DOHH2 (cell line): ENCODE measurements around the gene XKRX.

Experiments
- H3F3A ChIP-seq: fragments of 200-600 bp; sonication (generic), shearing (Covaris generic); 2 replicates; pipeline ENCODE4 v1.6.0; 2016; ENCODE audit warnings: antibody characterized with exemption, mild to moderate bottlenecking; ENCODE audit not compliant: control insufficient read depth, insufficient read depth
- H3K27ac ChIP-seq: fragments of 200-600 bp; sonication (generic); 2 replicates; pipeline ENCODE4 v1.5.1; 2014; ENCODE audit warnings: low read depth, mild to moderate bottlenecking, low read length, moderate library complexity
- H3K27me3 ChIP-seq: fragments of 200-600 bp; sonication (generic); 2 replicates; pipeline ENCODE4 v1.6.1; 2014; ENCODE audit warnings: mild to moderate bottlenecking, low read length, mixed read lengths; ENCODE audit not compliant: control insufficient read depth
- H3K36me3 ChIP-seq: fragments of 200-600 bp; sonication (generic); 2 replicates; pipeline ENCODE4 v1.6.1; 2014; ENCODE audit warnings: mild to moderate bottlenecking, low read length, moderate library complexity, mixed read lengths; ENCODE audit not compliant: control insufficient read depth
- H3K4me1 ChIP-seq: fragments of 200-600 bp; sonication (generic); 2 replicates; pipeline ENCODE4 v1.6.1; 2014; ENCODE audit warnings: mild to moderate bottlenecking, low read length, mixed read lengths; ENCODE audit not compliant: control insufficient read depth
- H3K4me2 ChIP-seq: fragments of 200-600 bp; sonication (generic); 2 replicates; pipeline ENCODE4 v1.6.0; 2014; ENCODE audit warnings: mild to moderate bottlenecking, low read length, moderate library complexity
- H3K4me3 ChIP-seq: fragments of 200-600 bp; sonication (generic); 2 replicates; pipeline ENCODE4 v1.5.1; 2014; ENCODE audit warnings: mild to moderate bottlenecking, low read length, mixed read lengths
- H3K79me2 ChIP-seq: fragments of 200-600 bp; sonication (generic); 2 replicates; pipeline ENCODE4 v1.6.1; 2014; ENCODE audit warnings: mild to moderate bottlenecking, low read length, mixed read lengths; ENCODE audit not compliant: control insufficient read depth
- H3K9me2 ChIP-seq: fragments of 200-600 bp; sonication (generic); replicated peaks from 2 replicates; pipeline ENCODE4 v1.6.1; 2014; ENCODE audit warnings: mild to moderate bottlenecking, low read length, mixed read lengths; ENCODE audit not compliant: control insufficient read depth
- H3K9me3 ChIP-seq: fragments of 200-600 bp; sonication (generic); 2 replicates; pipeline ENCODE4 v1.6.1; 2014; ENCODE audit warnings: antibody characterized with exemption, low read length, mixed read lengths; ENCODE audit not compliant: control insufficient read depth, insufficient read depth
- H4K20me1 ChIP-seq: fragments of 200-600 bp; sonication (generic); 2 replicates; pipeline ENCODE4 v1.6.0; 2014; ENCODE audit warnings: low read depth, mild to moderate bottlenecking, antibody characterized with exemption, low read length, moderate library complexity; ENCODE audit not compliant: control insufficient read depth, insufficient read depth
- CTCF ChIP-seq: fragments of 200-600 bp; sonication (generic); IDR thresholded peaks from one replicate; pipeline ENCODE4 v1.5.1; 2014; ENCODE audit warnings: antibody characterized with exemption, mild to moderate bottlenecking, low read depth, low read length; ENCODE audit not compliant: poor library complexity, severe bottlenecking
- EZH2phosphoT487 ChIP-seq: fragments of 200-600 bp; sonication (generic); IDR thresholded peaks from 2 replicates; pipeline ENCODE4 v1.6.1; 2017; ENCODE audit warnings: borderline replicate concordance, mild to moderate bottlenecking, antibody characterized with exemption, low read length, moderate library complexity, mixed read lengths

The XKRX gene

DNA sequence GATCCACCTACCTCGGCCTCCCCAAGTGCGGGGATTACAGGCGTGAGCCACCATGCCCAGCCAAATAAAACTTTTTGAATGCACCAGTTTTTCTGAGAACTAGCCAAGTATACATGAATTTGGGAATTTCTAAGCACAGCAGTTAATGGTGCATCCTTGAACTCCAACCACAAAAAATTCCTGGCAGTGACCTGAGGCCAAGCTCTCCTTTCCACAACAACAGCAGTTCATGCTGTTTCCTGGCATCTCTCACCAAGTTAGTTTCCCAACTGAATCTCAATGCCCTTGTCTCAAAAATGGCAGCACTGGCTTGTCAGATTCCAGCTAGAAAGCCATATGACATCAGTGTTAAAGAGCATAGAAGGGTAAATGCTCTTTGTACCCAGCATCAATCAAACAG lies 15.9 kb upstream of the XKRX start:
- Histone ChIP-seq H3K4me2 (no peak overlapping the region), H3K27me3 (no peaks in the 10 kb centered on the region), H3K9me2 (no peaks in the 10 kb centered on the region), H3F3A (no peaks in the 10 kb centered on the region), H3K36me3 (no peaks in the 10 kb centered on the region), H3K4me1 (no peaks in the 10 kb centered on the region), H4K20me1 (no peaks in the 10 kb centered on the region), H3K9me3 (no peaks in the 10 kb centered on the region), H3K27ac (no peak overlapping the region), H3K4me3 (no peak overlapping the region), H3K79me2 (no peaks in the 10 kb centered on the region)
- TF ChIP-seq EZH2phosphoT487, result no peak
- TF ChIP-seq CTCF, result no peak

- Histone ChIP-seq H3K9me3 (no peaks in the 10 kb centered on the region), H3K27me3 (no peaks in the 10 kb centered on the region), H3K79me2 (no peaks in the 10 kb centered on the region), H3K4me2 (no peak overlapping the region), H3K27ac (no peak overlapping the region), H3K36me3 (no peaks in the 10 kb centered on the region), H3F3A (no peaks in the 10 kb centered on the region), H3K9me2 (no peaks in the 10 kb centered on the region), H3K4me3 (no peak overlapping the region), H4K20me1 (no peaks in the 10 kb centered on the region), H3K4me1 (peaks cover 3% of the 10 kb centered on the region; the same call in 1 of the 2 replicates)
- TF ChIP-seq EZH2phosphoT487 (no peak), CTCF (no peak)
Measured at GRCh38 chrX:100939333-100939732, 10.6 kb upstream of the XKRX start.

DNA sequence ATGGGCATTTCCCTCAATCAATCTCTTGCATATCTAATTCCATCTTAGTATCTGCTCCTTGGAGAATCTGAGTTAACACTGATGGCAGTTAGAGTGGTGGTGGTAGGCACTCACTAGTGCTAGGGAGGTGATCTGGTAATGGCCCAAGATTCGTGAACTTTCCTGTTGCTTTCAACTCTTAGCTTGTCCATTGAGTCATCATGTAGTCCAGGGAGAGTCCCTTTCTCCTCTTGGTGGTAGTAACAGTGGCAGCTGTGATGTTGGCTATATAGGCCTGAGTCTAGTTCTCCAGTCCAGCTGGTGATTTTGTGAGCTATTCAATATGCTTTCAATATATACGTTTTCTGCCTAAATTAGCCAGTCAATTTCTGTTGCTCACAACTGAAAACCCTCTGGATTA lies 7.0 kb upstream of the XKRX start:
- Histone ChIP-seq H3K79me2 (no peaks in the 10 kb centered on the region), H3K9me3 (peaks cover 4% of the 10 kb centered on the region), H3K4me3 (no peak overlapping the region), H3K36me3 (no peaks in the 10 kb centered on the region), H3K27ac (no peak overlapping the region), H4K20me1 (no peaks in the 10 kb centered on the region), H3K9me2 (no peaks in the 10 kb centered on the region), H3F3A (no peaks in the 10 kb centered on the region), H3K27me3 (no peaks in the 10 kb centered on the region), H3K4me2 (no peak overlapping the region), H3K4me1 (peaks cover 3% of the 10 kb centered on the region; the same call in 1 of the 2 replicates)
- TF ChIP-seq EZH2phosphoT487, result no peak
- TF ChIP-seq CTCF, result no peak

DNA sequence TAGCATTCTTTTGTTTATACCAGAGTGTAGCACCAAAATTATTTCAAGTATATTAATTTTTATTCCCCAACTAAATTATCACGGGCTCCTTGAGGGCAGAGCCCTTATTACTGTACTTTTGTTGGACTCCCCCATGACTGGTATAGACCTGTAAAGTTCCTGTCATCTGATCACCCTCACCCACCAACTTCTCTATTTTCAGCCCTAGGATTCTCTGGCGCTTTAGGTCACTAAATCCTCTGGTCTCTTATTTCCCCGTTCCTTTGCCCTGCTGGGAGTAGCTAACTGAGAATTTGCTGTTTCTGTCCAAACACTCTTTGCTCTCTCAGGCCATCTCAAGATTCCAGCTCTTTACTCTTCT lies 3.2 kb upstream of the XKRX start:
- Histone ChIP-seq H3F3A (no peaks in the 10 kb centered on the region), H3K4me1 (peaks cover 13% of the 10 kb centered on the region), H3K4me2 (no peak overlapping the region), H4K20me1 (no peaks in the 10 kb centered on the region), H3K79me2 (no peaks in the 10 kb centered on the region), H3K9me2 (no peaks in the 10 kb centered on the region), H3K27ac (no peak overlapping the region), H3K36me3 (no peaks in the 10 kb centered on the region), H3K9me3 (peaks cover 4% of the 10 kb centered on the region), H3K27me3 (peaks cover 14% of the 10 kb centered on the region), H3K4me3 (no peak overlapping the region)
- TF ChIP-seq CTCF (no peak), EZH2phosphoT487 (no peak)
